HEK293 (cell line): ENCODE results near the gene DTX2.
"Not testable (repeated sequence)": the region's sequence is repeated elsewhere in the genome, so short reads cannot be mapped to it uniquely, and the experiment has no call there.

Experiments used
- AEBP2 ChIP-seq: fragments of 450-650 bp; formaldehyde crosslinking; IDR thresholded peaks from 2 replicates; pipeline ENCODE4 v1.5.1; 2016; ENCODE audit warnings: missing biosample characterization, missing genetic modification characterization, borderline replicate concordance
- CTCF ChIP-seq: fragments of 450-650 bp; formaldehyde crosslinking; IDR thresholded peaks from 2 replicates; pipeline ENCODE4 v1.5.1; 2016; ENCODE audit warnings: missing biosample characterization, missing genetic modification characterization
- KLF7 ChIP-seq: fragments of 450-650 bp; formaldehyde crosslinking; IDR thresholded peaks from 2 replicates; pipeline ENCODE4 v1.5.1; 2016; ENCODE audit warnings: missing biosample characterization, missing genetic modification characterization, borderline replicate concordance
- MYNN ChIP-seq: fragments of 450-650 bp; formaldehyde crosslinking; IDR thresholded peaks from 2 replicates; pipeline ENCODE4 v1.5.1; 2016; ENCODE audit warnings: missing biosample characterization, missing genetic modification characterization, borderline replicate concordance
- SP2 ChIP-seq: fragments of 450-650 bp; formaldehyde crosslinking; IDR thresholded peaks from 2 replicates; pipeline ENCODE4 v1.5.1; 2016; ENCODE audit warnings: missing biosample characterization, missing genetic modification characterization
- ZFP41 ChIP-seq: fragments of 450-650 bp; formaldehyde crosslinking; IDR thresholded peaks from 2 replicates; pipeline ENCODE4 v1.5.1; 2016; ENCODE audit warnings: missing biosample characterization, missing genetic modification characterization, borderline replicate concordance
- ZNF274 ChIP-seq, 2 experiments: fragments of 200-500 bp in 1 of 2; fragments of 450-650 bp in 1 of 2; sonication (Bioruptor generic) in 1 of 2; formaldehyde crosslinking in 1 of 2; IDR thresholded peaks; 2 replicates each; pipeline versions ENCODE4 v1.5.1 to v1.6.1; 2014 to 2016; ENCODE audit warnings: borderline replicate concordance in 1 of 2, inconsistent platforms in 1 of 2, low read length in 1 of 2, missing biosample characterization in 1 of 2, missing genetic modification characterization in 1 of 2
- ZNF473 ChIP-seq: fragments of 450-650 bp; formaldehyde crosslinking; IDR thresholded peaks from 2 replicates; pipeline ENCODE4 v1.5.1; 2017; ENCODE audit warnings: missing biosample characterization, missing genetic modification characterization
- ZNF549 ChIP-seq: fragments of 450-650 bp; IDR thresholded peaks from 2 replicates; pipeline ENCODE4 v1.5.1; 2018; ENCODE audit warnings: missing biosample characterization, missing genetic modification characterization, mild to moderate bottlenecking, inconsistent platforms, moderate library complexity
- ZNF701 ChIP-seq: fragments of 450-650 bp; formaldehyde crosslinking; IDR thresholded peaks from 2 replicates; pipeline ENCODE4 v1.5.1; 2016; ENCODE audit warnings: missing biosample characterization, missing genetic modification characterization
- ZNF792 ChIP-seq: fragments of 450-650 bp; formaldehyde crosslinking; IDR thresholded peaks from 2 replicates; pipeline ENCODE4 v1.5.1; 2016; ENCODE audit warnings: missing biosample characterization, missing genetic modification characterization

- TF ChIP-seq ZNF792 (tag by site-specific recombination); ZNF701 (tag by site-specific recombination); CTCF (tag by site-specific recombination); ZNF473 (tag by site-specific recombination); SP2; ZNF549 (tag by site-specific recombination); ZFP41; KLF7 (tag by site-specific recombination); MYNN (tag by site-specific recombination); ZNF274 (IDR thresholded peaks at IDR 0.05; ENCODE audit: low read length); ZNF274 (tag by site-specific recombination; IDR thresholded peaks at IDR 0.05; ENCODE audit: borderline replicate concordance); AEBP2 (tag by site-specific recombination): not testable (repeated sequence)
These were observed 40.4 kb upstream of the DTX2 start for GRCh38 chr7:76421097-76421496.
